RCC 7860 (cell line): Measurements from ENCODE around the gene ANKRD27.
"Not testable (repeated sequence)": the region's sequence is repeated elsewhere in the genome, so short reads cannot be mapped to it uniquely, and the experiment has no call there.

Experiments used
- DNase-seq: peaks from one replicate; pipeline ENCODE4 v3.0.0-alpha.2; 2015; ENCODE audit warnings: low spot score
- FAIRE-seq: peaks from 2 replicates; lab custom pipeline; 2012; peaks lifted over from hg19 to GRCh38; lab: Jason Lieb, UNC

Gene ANKRD27

GRCh38 chr19:32656379-32656778 lies 18.6 kb downstream of the ANKRD27 start:
- not testable (repeated sequence) for DNase-seq, FAIRE-seq

GRCh38 chr19:32653599-32653915 lies 21.4 kb downstream of the ANKRD27 start:
- DNase-seq: no peak
- FAIRE-seq: no peak

- FAIRE-seq: no peak
- no peak for DNase-seq
Observed at GRCh38 chr19:32652894-32653598, 21.9 kb downstream of the ANKRD27 start.

GRCh38 chr19:32652331-32652730 lies 22.6 kb downstream of the ANKRD27 start:
- not testable (repeated sequence) for FAIRE-seq, DNase-seq

GRCh38 chr19:32651729-32652140 lies 23.2 kb downstream of the ANKRD27 start:
- DNase-seq: no peak
- no peak for FAIRE-seq

- FAIRE-seq (no peak), DNase-seq (no peak)
Observed at GRCh38 chr19:32650671-32651070, 24.3 kb downstream of the ANKRD27 start.

- DNase-seq (no peak), FAIRE-seq (no peak)
Observed at GRCh38 chr19:32649751-32650150, 25.2 kb downstream of the ANKRD27 start.

GRCh38 chr19:32647361-32647760 lies 27.6 kb downstream of the ANKRD27 start:
- DNase-seq (no peak), FAIRE-seq (no peak)

GRCh38 chr19:32646556-32646955 lies 28.4 kb downstream of the ANKRD27 start:
- no peak for FAIRE-seq
- no peak for DNase-seq

GRCh38 chr19:32642771-32643170 lies 32.2 kb downstream of the ANKRD27 start:
- DNase-seq (no peak), FAIRE-seq (no peak)

- DNase-seq (no peak), FAIRE-seq (no peak)
Observed at GRCh38 chr19:32638625-32639024, 36.4 kb downstream of the ANKRD27 start.

- FAIRE-seq (no peak), DNase-seq (no peak)
Observed at GRCh38 chr19:32637480-32637879, 37.5 kb downstream of the ANKRD27 start.

- FAIRE-seq: no peak
- DNase-seq: no peak
Observed at GRCh38 chr19:32631381-32631780, 43.6 kb downstream of the ANKRD27 start.

- FAIRE-seq (no peak), DNase-seq (no peak)
Observed at GRCh38 chr19:32630338-32630737, 44.6 kb downstream of the ANKRD27 start.

GRCh38 chr19:32627714-32628270 lies 47.2 kb downstream of the ANKRD27 start:
- no peak for FAIRE-seq
- DNase-seq: no peak

GRCh38 chr19:32626969-32627368 lies 48.0 kb downstream of the ANKRD27 start:
- FAIRE-seq (no peak), DNase-seq (no peak)

- FAIRE-seq (no peak), DNase-seq (no peak)
Observed at GRCh38 chr19:32624410-32624809, 50.6 kb downstream of the ANKRD27 start.

GRCh38 chr19:32622002-32622401 lies 53.0 kb downstream of the ANKRD27 start:
- no peak for DNase-seq
- no peak for FAIRE-seq

- no peak for DNase-seq
- no peak for FAIRE-seq
Observed at GRCh38 chr19:32619051-32619685, 55.8 kb downstream of the ANKRD27 start.

GRCh38 chr19:32615569-32615968 lies 59.4 kb downstream of the ANKRD27 start:
- no peak for DNase-seq
- no peak for FAIRE-seq

GRCh38 chr19:32614916-32615315 lies 60.1 kb downstream of the ANKRD27 start:
- DNase-seq: no peak
- no peak for FAIRE-seq

- no peak for FAIRE-seq
- no peak for DNase-seq
Observed at GRCh38 chr19:32613008-32613407, 62.0 kb downstream of the ANKRD27 start.
